ENCODE data around the gene EML1.

- TF ChIP-seq, protein P1, sequence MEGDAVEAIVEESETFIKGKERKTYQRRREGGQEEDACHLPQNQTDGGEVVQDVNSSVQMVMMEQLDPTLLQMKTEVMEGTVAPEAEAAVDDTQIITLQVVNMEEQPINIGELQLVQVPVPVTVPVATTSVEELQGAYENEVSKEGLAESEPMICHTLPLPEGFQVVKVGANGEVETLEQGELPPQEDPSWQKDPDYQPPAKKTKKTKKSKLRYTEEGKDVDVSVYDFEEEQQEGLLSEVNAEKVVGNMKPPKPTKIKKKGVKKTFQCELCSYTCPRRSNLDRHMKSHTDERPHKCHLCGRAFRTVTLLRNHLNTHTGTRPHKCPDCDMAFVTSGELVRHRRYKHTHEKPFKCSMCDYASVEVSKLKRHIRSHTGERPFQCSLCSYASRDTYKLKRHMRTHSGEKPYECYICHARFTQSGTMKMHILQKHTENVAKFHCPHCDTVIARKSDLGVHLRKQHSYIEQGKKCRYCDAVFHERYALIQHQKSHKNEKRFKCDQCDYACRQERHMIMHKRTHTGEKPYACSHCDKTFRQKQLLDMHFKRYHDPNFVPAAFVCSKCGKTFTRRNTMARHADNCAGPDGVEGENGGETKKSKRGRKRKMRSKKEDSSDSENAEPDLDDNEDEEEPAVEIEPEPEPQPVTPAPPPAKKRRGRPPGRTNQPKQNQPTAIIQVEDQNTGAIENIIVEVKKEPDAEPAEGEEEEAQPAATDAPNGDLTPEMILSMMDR (conservative IDR thresholded peaks at IDR 0.05; ENCODE audit: low read length): no peak
- TF ChIP-seq EZH2phosphoT487 (IDR thresholded peaks at IDR 0.05; ENCODE audit: borderline replicate concordance, low read depth, low read length): no peak
These were observed 32.4 kb upstream of the EML1 start for GRCh38 chr14:99760817-99761216.
